A549 treated with RU486 at 1 μM for 4 hours (cell line): ENCODE measurements around the gene HOXB7. TPM values are rescaled to one million over a fixed set of nuclear protein-coding genes. Genes with fewer than 3 reads are reported as not detected.

Experiments used
- total RNA-seq: library from RNA; stranded (reverse); fragments of 200-300 nt; extraction: Qiagen RNA extraction; gene quantifications from 5 replicates; pipeline ENCODE4 v1.2.3, GENCODE V29; 2022; ENCODE audit warnings: low read depth

Gene HOXB7
- 31.1 to 41.0 TPM (median 33.2 TPM) in 5 replicates for total RNA-seq

GRCh38 chr17:48610282-48611211 lies at the start of gene HOXB7:
Gene HOXB7, minus strand, starts transcription at chr17:48611017. Its CDS starts 99 bp downstream, at chr17:48610918.

GRCh38 chr17:48626245-48627117 lies 15.7 kb upstream of the HOXB7 start, which contains the start of gene HOXB9:
Gene HOXB9, minus strand, starts transcription at chr17:48626358. Its CDS starts 89 bp downstream, at chr17:48626269.

GRCh38 chr17:48615047-48615962 lies 4.5 kb upstream of the HOXB7 start, which contains the start of gene HOXB8:
Gene HOXB8, minus strand, starts transcription at chr17:48615292. Its CDS starts 588 bp downstream, at chr17:48614704.

GRCh38 chr17:48604770-48605329 lies 6.0 kb downstream of the HOXB7 start, which contains the start of gene HOXB6:
Gene HOXB6, minus strand, starts transcription at chr17:48604986. Its CDS starts 6,836 bp downstream, at chr17:48598150.

GRCh38 chr17:48593126-48593829 lies 17.5 kb downstream of the HOXB7 start, which contains the start of gene HOXB5:
Gene HOXB5, minus strand, starts transcription at chr17:48593779. Its CDS starts 97 bp downstream, at chr17:48593682.

GRCh38 chr17:48589831-48590606 lies 20.8 kb downstream of the HOXB7 start, which contains the start of gene HOXB3:
Gene HOXB3, minus strand, starts transcription at chr17:48590241. Its CDS starts 37,767 bp downstream, at chr17:48552474.

GRCh38 chr17:48577946-48578615 lies 32.7 kb downstream of the HOXB7 start, which contains the start of gene HOXB4:
Gene HOXB4, minus strand, starts transcription at chr17:48578350. Its CDS starts 31 bp downstream, at chr17:48578319.

Other genes starting within 250 kb of the HOXB7 start
- 0.08 TPM in 1 of 5 replicates, not detected in the others for gene SKAP1, start 180.8 kb downstream of the HOXB7 start, total RNA-seq
- gene HOXB1, start 80.0 kb downstream of the HOXB7 start, total RNA-seq = not detected in 5 replicates
- 0.43 to 1.1 TPM (median 0.53 TPM) in 5 replicates for gene HOXB2, start 65.9 kb downstream of the HOXB7 start, total RNA-seq
- 0.09 to 0.15 TPM (median 0.12 TPM) in 3 of 5 replicates, not detected in the others for gene HOXB4, start 32.7 kb downstream of the HOXB7 start, total RNA-seq
- 3.9 to 6.7 TPM (median 4.8 TPM) in 5 replicates for gene HOXB3, start 20.8 kb downstream of the HOXB7 start, total RNA-seq
- gene HOXB5, start 17.2 kb downstream of the HOXB7 start, total RNA-seq = 1.5 to 2.9 TPM (median 2.5 TPM) in 5 replicates
- gene HOXB6, start 6.0 kb downstream of the HOXB7 start, total RNA-seq = 4.0 to 6.9 TPM (median 5.4 TPM) in 5 replicates
- 7.8 to 12.5 TPM (median 10.2 TPM) in 5 replicates for gene HOXB8, start 4.3 kb upstream of the HOXB7 start, total RNA-seq
- gene HOXB9, start 15.3 kb upstream of the HOXB7 start, total RNA-seq = 7.5 to 8.8 TPM (median 8.6 TPM) in 5 replicates
- not detected in 5 replicates for gene PRAC1, start 111.5 kb upstream of the HOXB7 start, total RNA-seq
- gene PRAC2, start 112.2 kb upstream of the HOXB7 start, total RNA-seq = not detected in 5 replicates
- 1.6 to 2.4 TPM (median 2.2 TPM) in 5 replicates for gene HOXB13, start 117.7 kb upstream of the HOXB7 start, total RNA-seq
- 0.48 to 0.97 TPM (median 0.71 TPM) in 5 replicates for gene TTLL6, start 206.2 kb upstream of the HOXB7 start, total RNA-seq
- gene CALCOCO2, start 220.0 kb upstream of the HOXB7 start, total RNA-seq = 65.4 to 93.9 TPM (median 72.0 TPM) in 5 replicates